ENCODE results near the gene BHMT2. TPM values are rescaled to one million over a fixed set of nuclear protein-coding genes. Genes with fewer than 3 reads are reported as not detected.
A peak's percentile ranks its signal among the peaks of the same experiment; 100 is the strongest.

The BHMT2 gene
- total RNA-seq, 4 donors from 2014 or later = 1.5 to 13.9 (median 5.1) TPM

DNA sequence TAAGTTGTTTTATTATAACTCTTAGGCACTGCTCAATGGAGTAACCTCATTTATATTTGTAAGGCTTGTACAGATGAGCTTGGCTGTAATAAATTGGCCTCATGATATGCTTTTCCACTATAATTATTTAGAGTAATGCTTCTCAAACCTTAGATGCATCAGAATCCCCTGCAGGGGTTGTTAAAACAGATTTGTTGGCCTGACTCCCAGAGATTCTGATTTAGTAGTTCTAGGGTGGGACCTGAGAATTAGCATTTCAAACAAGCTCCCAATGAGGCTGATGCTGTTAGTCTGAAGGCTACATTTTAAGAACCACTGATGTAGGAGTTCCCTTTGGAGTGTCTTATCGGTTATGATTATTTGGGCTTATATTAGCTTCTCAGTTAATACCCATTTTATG is 46.2 kb upstream of the BHMT2 start:
- H3K4me3 ChIP-seq = no peak overlapping the region
- intact Hi-C loops (cut with DNase I) = loop anchor here (5.0 to 10.0 kb wide), 2 partner anchors 109 to 441 kb away; no protein-coding TSS in a partner anchor
- 82 to 94% methylated on average over 1 of the region's 1 CpG for WGBS, 2 donors

DNA sequence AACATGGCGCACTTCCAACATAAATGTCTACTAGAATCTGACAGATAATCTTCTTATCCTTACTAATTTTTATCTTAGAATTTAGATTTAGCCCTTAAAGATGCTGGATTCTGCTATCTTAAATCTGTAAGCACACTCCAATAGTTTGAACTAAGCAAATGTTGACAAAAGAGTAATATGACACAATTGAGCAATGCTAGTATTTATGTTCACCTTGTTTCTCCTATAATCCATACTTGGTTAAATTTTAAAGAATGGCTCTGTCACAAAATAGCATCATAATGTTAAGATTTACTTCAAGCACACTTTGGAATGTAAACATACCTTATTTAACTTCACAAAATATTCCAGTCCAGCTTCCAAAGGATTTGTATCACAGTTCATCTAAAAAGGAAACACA is 45.6 kb upstream of the BHMT2 start:
- DNase-seq = no peak
- 76 to 84% methylated on average over 1 of the region's 1 CpG for WGBS, 2 donors
- no peaks in the 10 kb centered on the region for H3K9me3 ChIP-seq
- peaks cover 0 to 20% (median 10%) of the 10 kb centered on the region in 3 donors for H3K4me1 ChIP-seq
- no peaks in the 10 kb centered on the region for H3K36me3 ChIP-seq
- H3K27me3 ChIP-seq = peaks cover 0 to 5% (median 0%) of the 10 kb centered on the region in 4 donors
- no peak overlapping the region for H3K27ac ChIP-seq
- no peak overlapping the region for H3K4me3 ChIP-seq
- intact Hi-C loops (cut with DNase I) = loop anchor here (5.0 to 10.0 kb wide), 2 partner anchors 108 to 441 kb away; no protein-coding TSS in a partner anchor
- TF ChIP-seq, protein P1, sequence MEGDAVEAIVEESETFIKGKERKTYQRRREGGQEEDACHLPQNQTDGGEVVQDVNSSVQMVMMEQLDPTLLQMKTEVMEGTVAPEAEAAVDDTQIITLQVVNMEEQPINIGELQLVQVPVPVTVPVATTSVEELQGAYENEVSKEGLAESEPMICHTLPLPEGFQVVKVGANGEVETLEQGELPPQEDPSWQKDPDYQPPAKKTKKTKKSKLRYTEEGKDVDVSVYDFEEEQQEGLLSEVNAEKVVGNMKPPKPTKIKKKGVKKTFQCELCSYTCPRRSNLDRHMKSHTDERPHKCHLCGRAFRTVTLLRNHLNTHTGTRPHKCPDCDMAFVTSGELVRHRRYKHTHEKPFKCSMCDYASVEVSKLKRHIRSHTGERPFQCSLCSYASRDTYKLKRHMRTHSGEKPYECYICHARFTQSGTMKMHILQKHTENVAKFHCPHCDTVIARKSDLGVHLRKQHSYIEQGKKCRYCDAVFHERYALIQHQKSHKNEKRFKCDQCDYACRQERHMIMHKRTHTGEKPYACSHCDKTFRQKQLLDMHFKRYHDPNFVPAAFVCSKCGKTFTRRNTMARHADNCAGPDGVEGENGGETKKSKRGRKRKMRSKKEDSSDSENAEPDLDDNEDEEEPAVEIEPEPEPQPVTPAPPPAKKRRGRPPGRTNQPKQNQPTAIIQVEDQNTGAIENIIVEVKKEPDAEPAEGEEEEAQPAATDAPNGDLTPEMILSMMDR (IDR thresholded peaks at IDR 0.05) = no peak
- no peak for TF ChIP-seq POLR2A (IDR thresholded peaks at IDR 0.05)

More for the DNA sequence above, 46.2 kb upstream of the BHMT2 start:
- no peak for TF ChIP-seq POLR2A (IDR thresholded peaks at IDR 0.05)
- TF ChIP-seq, protein P1 (IDR thresholded peaks at IDR 0.05) = no peak
- H3K27me3 ChIP-seq = peaks cover 0 to 5% (median 0%) of the 10 kb centered on the region in 4 donors
- H3K9me3 ChIP-seq = no peaks in the 10 kb centered on the region
- DNase-seq = no peak
- peaks cover 0 to 20% (median 10%) of the 10 kb centered on the region in 3 donors for H3K4me1 ChIP-seq
- H3K36me3 ChIP-seq = no peaks in the 10 kb centered on the region
- H3K27ac ChIP-seq = no peak overlapping the region

DNA sequence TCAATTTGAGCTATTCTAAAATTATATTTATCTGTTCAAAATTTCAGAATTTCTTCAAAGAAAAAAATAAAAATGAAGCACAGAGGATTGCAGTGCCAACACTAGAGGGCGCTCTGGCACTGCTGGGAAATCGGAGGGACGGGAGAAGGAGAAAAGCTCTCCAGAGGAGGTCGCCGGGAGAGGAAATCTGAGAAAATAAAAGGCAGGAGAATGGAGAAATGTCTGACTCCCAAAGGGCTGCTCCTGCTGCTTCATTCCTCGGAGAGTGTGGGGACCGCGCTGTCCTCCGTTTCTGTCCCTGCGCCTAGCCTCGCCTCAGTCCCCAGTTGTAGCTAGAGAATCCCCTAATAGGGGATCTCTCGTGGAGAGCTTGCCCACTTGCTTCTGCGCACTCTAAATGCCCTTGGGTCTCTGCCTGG is 44.5 kb upstream of the BHMT2 start:
- peaks cover 0 to 20% (median 10%) of the 10 kb centered on the region in 3 donors for H3K4me1 ChIP-seq
- no peak for DNase-seq
- peaks cover 0 to 5% (median 0%) of the 10 kb centered on the region in 4 donors for H3K27me3 ChIP-seq
- H3K4me3 ChIP-seq = peak overlapping the region in 3 of 4 donors; percentile 15 to 56 (median 26)
- H3K9me3 ChIP-seq = no peaks in the 10 kb centered on the region
- H3K36me3 ChIP-seq = no peaks in the 10 kb centered on the region
- peak overlapping the region in 1 of 4 donors; percentile 21 for H3K27ac ChIP-seq
- intact Hi-C loops (cut with DNase I) = loop anchor here (10.0 kb wide), 1 partner anchor 440 kb away; no protein-coding TSS in a partner anchor
- TF ChIP-seq POLR2A (IDR thresholded peaks at IDR 0.05) = no peak
- TF ChIP-seq, protein P1 (IDR thresholded peaks at IDR 0.05) = peak; percentile 69 to 96 (median 87)
- 5 to 11% methylated on average over 13 of the region's 13 CpGs for WGBS, 2 donors

DNA sequence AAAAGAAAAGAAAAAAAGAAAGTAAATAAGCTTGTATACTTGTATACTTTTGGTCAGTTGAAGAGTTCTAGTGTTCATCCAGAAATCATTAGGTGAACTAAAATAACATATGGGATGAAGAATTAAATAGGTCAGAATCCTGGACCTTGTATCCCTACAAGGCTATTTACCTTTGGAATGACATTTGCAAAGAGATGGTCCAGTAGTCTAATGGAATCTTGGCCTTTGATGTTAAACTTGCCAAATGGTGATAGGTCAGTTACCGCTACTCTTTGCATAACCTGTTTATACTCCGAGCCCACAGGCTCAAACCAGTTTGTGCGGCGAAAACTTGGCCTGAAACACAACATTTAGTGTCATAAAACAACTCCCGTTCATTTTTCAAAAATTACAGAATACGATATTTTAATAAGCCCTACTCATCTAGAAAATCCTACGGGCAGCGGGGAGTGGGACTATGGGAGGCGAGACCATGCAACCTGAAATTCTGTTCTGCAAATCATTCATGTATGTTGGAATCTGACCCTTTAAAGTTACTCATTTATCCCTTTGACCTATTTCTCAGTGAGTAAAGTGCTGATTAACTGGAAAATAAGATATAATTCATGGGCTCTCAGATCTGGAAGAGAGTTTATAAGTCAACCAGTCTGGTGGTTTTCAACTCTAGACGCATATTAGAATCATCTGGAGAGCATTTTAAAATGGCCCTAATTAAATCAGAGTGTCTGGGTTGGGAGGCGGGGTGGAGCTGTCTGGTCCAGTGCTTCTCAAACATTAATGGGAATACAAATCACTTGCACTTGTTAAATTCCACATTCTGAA is 38.7 kb upstream of the BHMT2 start:
- H3K27ac ChIP-seq = no peak overlapping the region
- H3K36me3 ChIP-seq = no peaks in the 10 kb centered on the region
- no peak overlapping the region for H3K4me3 ChIP-seq
- no peaks in the 10 kb centered on the region for H3K9me3 ChIP-seq
- WGBS, 2 donors = 86 to 89% methylated on average over 11 of the region's 11 CpGs
- intact Hi-C loops (cut with DNase I) = no loop called here
- no peak for DNase-seq
- H3K27me3 ChIP-seq = no peaks in the 10 kb centered on the region
- H3K4me1 ChIP-seq = no peaks in the 10 kb centered on the region
- TF ChIP-seq, protein P1 (IDR thresholded peaks at IDR 0.05) = no peak
- no peak for TF ChIP-seq POLR2A (IDR thresholded peaks at IDR 0.05)

DNA sequence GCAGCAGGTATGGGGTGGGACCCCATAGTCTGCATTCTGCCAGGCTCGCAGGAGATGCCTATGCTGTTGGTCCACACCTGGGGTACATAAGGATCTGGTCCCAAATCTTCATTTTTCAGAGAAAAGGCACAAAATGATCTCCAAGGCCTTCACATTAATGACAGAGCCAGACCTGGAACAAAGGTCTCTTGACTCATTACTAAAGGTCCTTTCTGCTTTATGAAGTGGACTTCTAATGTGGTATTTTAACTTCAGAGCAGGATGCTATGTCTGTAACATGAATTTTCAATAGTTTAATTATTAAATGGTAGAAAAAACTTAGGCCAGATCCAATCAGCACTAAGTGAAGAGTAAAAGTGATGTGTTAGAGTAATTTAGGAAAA is 38.1 kb upstream of the BHMT2 start:
- no peak overlapping the region for H3K4me3 ChIP-seq
- no peak for TF ChIP-seq POLR2A (IDR thresholded peaks at IDR 0.05)
- TF ChIP-seq, protein P1 (IDR thresholded peaks at IDR 0.05) = no peak
- intact Hi-C loops (cut with DNase I) = no loop called here

More for the DNA sequence above, 38.1 kb upstream of the BHMT2 start:
- no peaks in the 10 kb centered on the region for H3K4me1 ChIP-seq
- H3K27ac ChIP-seq = no peak overlapping the region
- DNase-seq = no peak
- H3K27me3 ChIP-seq = no peaks in the 10 kb centered on the region
- no peaks in the 10 kb centered on the region for H3K9me3 ChIP-seq
- H3K36me3 ChIP-seq = no peaks in the 10 kb centered on the region
- WGBS, 2 donors = 80% methylated on average over 1 of the region's 1 CpG; no CpG with 5 or more reads in 1 of the 2 donors

Measured in esophagus squamous epithelium (tissue), 5 donors.